ENCODE measurements around the gene ZNF385A.

DNA sequence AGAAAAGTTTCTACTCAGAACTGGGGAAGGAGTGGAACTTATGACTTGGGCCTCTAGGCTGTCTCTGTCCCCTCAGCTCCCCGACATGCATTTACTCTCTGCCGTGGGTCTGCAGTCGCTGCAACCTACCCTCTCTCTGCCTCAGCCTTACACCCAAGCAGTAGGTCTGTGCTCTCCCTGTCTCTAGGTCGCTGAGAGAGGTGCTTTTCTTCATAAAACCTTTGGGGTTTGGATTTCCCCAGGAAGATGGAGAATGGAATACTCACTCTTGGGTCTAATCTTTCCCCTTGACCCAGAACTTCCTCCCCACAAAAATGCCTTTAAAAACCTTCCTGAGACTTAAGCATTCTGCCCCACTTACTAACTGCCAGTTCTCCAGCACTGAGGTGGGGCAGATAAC is 33.2 kb downstream of the ZNF385A start:
- TF ChIP-seq CTCF (IDR thresholded peaks at IDR 0.05) (no peak), POLR2A (IDR thresholded peaks at IDR 0.05) (no peak)
